Panc1 (cell line): ENCODE results near the gene SLC38A9. TPM values are rescaled to one million over a fixed set of nuclear protein-coding genes. Genes with fewer than 3 reads are reported as not detected.

Experiments used
- ATAC-seq: fragments of 200-7000 bp; cut with Tn5 transposase; 2 replicates; pipeline ENCODE4 v1.9.1; 2020; ENCODE audit warnings: mild to moderate bottlenecking, moderate library complexity
- BruUV-seq: library from RNA; stranded (reverse); fragments of 400-500 nt; replicated peaks from 2 replicates; lab custom pipeline; 2021; lab: Mats Ljungman, UMichigan
- CTCF ChIA-PET: fragments of 300-600 bp; sonication (Branson Sonifier 250); formaldehyde crosslinking; loops from one replicate; lab custom pipeline; 2022; ENCODE audit warnings: antibody characterized with exemption; lab: Charles Lee
- POLR2A ChIA-PET: fragments of 300-600 bp; sonication (Branson Sonifier 250); formaldehyde crosslinking; loops from one replicate; lab custom pipeline; 2022; ENCODE audit warnings: antibody characterized with exemption; lab: Charles Lee
- DNase-seq: peaks from one replicate; pipeline ENCODE4 v3.0.0-alpha.2; 2010; ENCODE audit warnings: low read depth, low spot score
- H3K27ac ChIP-seq: 2 replicates; pipeline ENCODE4 v1.5.1; 2011; ENCODE audit warnings: mild to moderate bottlenecking, low read length, inconsistent platforms
- H3K27me3 ChIP-seq: fragments of 200-500 bp; sonication (Bioruptor generic); 2 replicates; pipeline ENCODE4 v1.6.0; 2014; ENCODE audit warnings: low read length, inconsistent platforms; ENCODE audit not compliant: control insufficient read depth, insufficient read depth
- H3K36me3 ChIP-seq: fragments of 200-500 bp; sonication (Bioruptor generic); 2 replicates; pipeline ENCODE4 v1.5.1; 2014; ENCODE audit warnings: inconsistent platforms, mild to moderate bottlenecking, low read length, moderate library complexity; ENCODE audit not compliant: control insufficient read depth, insufficient read depth
- H3K4me1 ChIP-seq: 2 replicates; pipeline ENCODE4 v1.5.1; 2011; ENCODE audit warnings: inconsistent platforms, mild to moderate bottlenecking, low read length, moderate library complexity; ENCODE audit not compliant: control insufficient read depth, insufficient read depth
- H3K4me3 ChIP-seq, 2 experiments: 2 replicates each; pipeline ENCODE4 v1.5.1; 2011 to 2012; ENCODE audit warnings: low read depth in 2 of 2, low read length in 2 of 2, mild to moderate bottlenecking in 2 of 2, inconsistent platforms in 1 of 2, moderate library complexity in 1 of 2
- H3K9me3 ChIP-seq: fragments of 200-500 bp; sonication (Bioruptor generic); 2 replicates; pipeline ENCODE4 v1.5.1; 2014; ENCODE audit warnings: low read depth, mild to moderate bottlenecking, inconsistent platforms, low read length, moderate library complexity; ENCODE audit not compliant: control insufficient read depth, insufficient read depth
- CTCF ChIP-seq: fragments of 450-650 bp; IDR thresholded peaks from 2 replicates; pipeline ENCODE4 v1.5.1; 2017; ENCODE audit warnings: mild to moderate bottlenecking
- POLR2AphosphoS5 ChIP-seq: IDR thresholded peaks from 2 replicates; pipeline ENCODE4 v1.6.1; 2012; ENCODE audit warnings: mild to moderate bottlenecking, low read depth, low read length, moderate library complexity
- REST ChIP-seq, 2 experiments: IDR thresholded peaks; 2 replicates each; pipeline ENCODE4 v1.6.1; 2011 to 2012; ENCODE audit warnings: low read depth in 2 of 2, control low read depth in 1 of 2, low read length in 1 of 2, mild to moderate bottlenecking in 1 of 2, moderate library complexity in 1 of 2; ENCODE audit not compliant: insufficient read depth in 1 of 2
- SIN3A ChIP-seq: IDR thresholded peaks from 2 replicates; pipeline ENCODE4 v1.6.1; 2012; ENCODE audit warnings: low read depth, mild to moderate bottlenecking, low read length, moderate library complexity, borderline replicate concordance; ENCODE audit not compliant: insufficient read depth
- TCF7L2 ChIP-seq: IDR thresholded peaks from 2 replicates; pipeline ENCODE4 v1.6.1; 2011; ENCODE audit warnings: mild to moderate bottlenecking, low read depth, low read length, inconsistent platforms
- in situ Hi-C: cut with HindIII; loops from 2 replicates; pipeline ENCODE4 v1.10.0; 2016; ENCODE audit warnings: low sequenced_read_pairs, low pct_unique_long_range_greater_than_20kb
- intact Hi-C: fragments of 100-400 bp; cut with micrococcal nuclease; formaldehyde crosslinking; loops from one replicate; pipeline ENCODE4 v1.10.0; 2022; ENCODE audit not compliant: unreplicated experiment
- total RNA-seq: library from RNA; stranded (reverse); gene quantifications from one replicate; pipeline ENCODE4 v1.2.1, GENCODE V29; 2021; ENCODE audit not compliant: unreplicated experiment

The SLC38A9 gene
- total RNA-seq, 1 experiment from 2014 or later, result 12.8 TPM

- BruUV-seq, result no TSS peak
Measured at GRCh38 chr5:55665065-55665464, 47.1 kb downstream of the SLC38A9 start.

GRCh38 chr5:55657443-55657842, 54.7 kb downstream of the SLC38A9 start:
- in situ Hi-C loops, result no loop called here
- H3K4me3 ChIP-seq, result no peak overlapping the region
- no peak overlapping the region for H3K27ac ChIP-seq
- H3K36me3 ChIP-seq, result no peaks in the 10 kb centered on the region
- no peaks in the 10 kb centered on the region for H3K27me3 ChIP-seq
- ChIA-PET POLR2A (interaction anchor here (0.7 kb wide), 1 partner anchor 229 kb away, joined by 3 read pairs; no protein-coding TSS in a partner anchor), CTCF (no interaction called here)
- H3K4me1 ChIP-seq, result no peaks in the 10 kb centered on the region
- no peak for TF ChIP-seq POLR2AphosphoS5
- TF ChIP-seq TCF7L2, result peak; percentile 87
- intact Hi-C loops, result no loop called here
- BruUV-seq, result no TSS peak
- DNase-seq (no peak), ATAC-seq (no peak; the same call in 1 of the 2 replicates)
- H3K9me3 ChIP-seq, result no peaks in the 10 kb centered on the region

More at GRCh38 chr5:55665065-55665464, 47.1 kb downstream of the SLC38A9 start:
- ATAC-seq, result no peak
- DNase-seq, result no peak
- Histone ChIP-seq H3K27me3 (no peaks in the 10 kb centered on the region), H3K4me3 (no peak overlapping the region), H3K4me1 (no peaks in the 10 kb centered on the region), H3K36me3 (no peaks in the 10 kb centered on the region), H3K27ac (no peak overlapping the region), H3K9me3 (no peaks in the 10 kb centered on the region)
- intact Hi-C loops, result no loop called here
- CTCF ChIA-PET, result no interaction called here
- in situ Hi-C loops, result no loop called here
- TF ChIP-seq CTCF, result no peak
- no peak for TF ChIP-seq TCF7L2
- no peak for TF ChIP-seq REST (IDR thresholded peaks at IDR 0.05; ENCODE audit: insufficient read depth in 1 of 2, low read depth in 2 of 2, low read length in 1 of 2)
- TF ChIP-seq POLR2AphosphoS5, result no peak
- TF ChIP-seq SIN3A, result no peak
- POLR2A ChIA-PET, result no interaction called here

- TF ChIP-seq SIN3A (no peak), CTCF (no peak), TCF7L2 (no peak), REST (IDR thresholded peaks at IDR 0.05; ENCODE audit: insufficient read depth in 1 of 2, low read depth in 2 of 2, low read length in 1 of 2) (no peak), POLR2AphosphoS5 (no peak)
- no TSS peak for BruUV-seq
- no peak for ATAC-seq
- no peaks in the 10 kb centered on the region for H3K36me3 ChIP-seq
- intact Hi-C loops, result no loop called here
- DNase-seq, result no peak
- H3K4me1 ChIP-seq, result no peaks in the 10 kb centered on the region
- no peaks in the 10 kb centered on the region for H3K27me3 ChIP-seq
- H3K4me3 ChIP-seq, result no peak overlapping the region
- ChIA-PET CTCF (interaction anchor here (0.7 kb wide), 1 partner anchor 7 kb away, joined by 3 read pairs; no protein-coding TSS in a partner anchor), POLR2A (no interaction called here)
- H3K9me3 ChIP-seq, result no peaks in the 10 kb centered on the region
- H3K27ac ChIP-seq, result no peak overlapping the region
- in situ Hi-C loops, result no loop called here
Measured at GRCh38 chr5:55650386-55650785, 61.7 kb downstream of the SLC38A9 start.
